Measurements from ENCODE around the gene CABP4.

CABP4 gene

DNA sequence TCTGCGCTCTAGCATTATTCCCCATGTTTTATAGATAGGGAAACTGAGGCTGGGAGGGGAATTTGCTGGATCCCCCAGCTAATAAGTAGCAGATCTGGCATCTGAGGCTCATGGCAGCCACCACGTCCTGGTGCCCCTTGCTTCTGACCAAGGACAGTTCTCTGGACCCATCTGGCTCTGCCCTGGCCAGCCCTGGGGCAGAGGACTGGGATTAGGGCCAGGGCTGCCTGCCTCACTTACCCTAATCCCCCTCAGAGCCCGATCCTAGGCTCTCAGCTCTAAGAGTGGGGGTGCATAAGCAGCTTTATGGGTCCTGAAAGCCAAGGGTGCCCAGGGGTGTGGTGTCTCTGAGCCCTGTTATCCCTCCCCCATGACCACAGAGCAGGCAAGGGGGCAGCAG, at the start of gene CABP4:
CABP4 (plus strand) TSS at position 301 of the 400 bp plus-strand sequence; CDS start at position 371, 70 bp downstream.
- TF ChIP-seq CTCF (IDR thresholded peaks at IDR 0.05) (no peak), ZFX (IDR thresholded peaks at IDR 0.05; ENCODE audit: borderline replicate concordance) (no peak)
- H3K27ac ChIP-seq: no peak within 1 kb of the TSS

- no peak for TF ChIP-seq CTCF (IDR thresholded peaks at IDR 0.05)
- no peak overlapping the region for H3K27ac ChIP-seq
These were observed 49.3 kb upstream of the CABP4 start for GRCh38 chr11:67405688-67406339.

- no peak overlapping the region for H3K27ac ChIP-seq
- TF ChIP-seq CTCF (IDR thresholded peaks at IDR 0.05): no peak
These were observed 48.7 kb upstream of the CABP4 start for GRCh38 chr11:67406420-67406968.

- no peak for TF ChIP-seq ZFX (IDR thresholded peaks at IDR 0.05; ENCODE audit: borderline replicate concordance)
- 0 out of 2 replicates have a peak, but pooled peaks have one; percentile 5 for TF ChIP-seq CTCF (IDR thresholded peaks at IDR 0.05)
- no peak overlapping the region for H3K27ac ChIP-seq
These were observed 48.0 kb upstream of the CABP4 start for GRCh38 chr11:67406969-67407687.

DNA sequence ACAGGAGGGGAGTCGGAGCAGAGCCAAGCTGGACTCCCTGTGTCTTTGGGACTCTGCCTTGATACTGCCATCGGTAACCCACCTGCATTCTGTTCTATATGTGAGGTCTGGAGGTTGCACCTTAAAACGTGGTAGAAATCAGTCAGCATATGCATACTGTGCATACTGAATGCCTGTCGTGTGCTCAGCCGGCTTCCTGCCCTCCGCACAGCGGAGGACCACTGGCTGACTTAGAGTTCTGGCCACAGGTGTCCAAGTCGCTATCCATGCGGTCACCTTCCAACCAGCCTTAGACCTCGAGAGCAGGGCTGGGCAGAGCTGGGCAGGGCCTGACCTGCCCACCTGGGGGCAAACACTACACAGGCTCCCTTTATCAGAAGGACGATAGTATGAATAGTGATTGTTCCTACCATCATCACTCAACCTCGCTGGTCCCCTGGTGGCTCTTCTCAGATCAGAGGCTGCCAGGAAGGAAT, 47.4 kb upstream of the CABP4 start:
- TF ChIP-seq ZFX (IDR thresholded peaks at IDR 0.05; ENCODE audit: borderline replicate concordance) (no peak), CTCF (IDR thresholded peaks at IDR 0.05) (no peak)
- no peak overlapping the region for H3K27ac ChIP-seq

DNA sequence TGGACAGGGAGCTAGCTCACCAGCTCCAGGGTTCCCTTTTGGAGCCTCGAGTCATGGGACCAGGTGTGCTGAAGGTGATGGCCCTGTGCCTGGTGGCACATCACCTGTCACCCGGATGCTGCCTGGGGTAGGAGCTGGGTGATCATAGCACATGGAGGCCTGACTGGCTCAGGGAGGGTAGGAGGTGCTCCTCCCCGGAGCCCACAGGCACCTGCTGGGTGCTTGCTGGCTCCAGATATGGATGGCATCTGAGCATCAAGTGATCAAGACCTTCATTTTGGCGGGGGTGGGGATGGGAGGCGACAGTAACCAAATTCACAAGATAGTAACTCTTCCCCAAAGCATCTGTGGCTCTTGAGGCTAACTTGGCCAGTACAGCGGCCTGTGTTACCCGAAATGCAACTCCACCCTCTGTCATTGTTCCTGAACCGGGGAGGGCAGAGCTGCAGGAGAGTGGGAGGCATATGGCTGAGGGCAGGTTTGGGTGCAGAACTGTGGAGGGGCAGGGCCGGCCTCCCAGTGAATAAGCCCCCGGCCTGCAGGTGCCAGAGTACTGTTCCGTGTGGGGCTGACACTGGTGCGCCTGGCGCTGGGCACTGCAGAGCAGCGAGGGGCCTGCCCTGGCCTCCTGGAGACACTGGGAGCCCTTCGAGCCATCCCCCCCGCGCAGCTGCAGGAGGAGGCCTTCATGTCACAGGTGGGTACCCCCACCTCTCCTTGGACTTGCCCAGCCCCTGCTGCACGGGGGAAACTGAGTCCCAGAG, 46.5 kb upstream of the CABP4 start:
- no peak for TF ChIP-seq ZFX (IDR thresholded peaks at IDR 0.05; ENCODE audit: borderline replicate concordance)
- no peak for TF ChIP-seq CTCF (IDR thresholded peaks at IDR 0.05)
- H3K27ac ChIP-seq: no peak overlapping the region
